Retina (tissue), 1 donor: ENCODE results near the gene THSD4.
"Not testable (repeated sequence)": the region's sequence is repeated elsewhere in the genome, so short reads cannot be mapped to it uniquely, and the experiment has no call there.

Experiments used
- DNase-seq: peaks from one replicate; pipeline ENCODE4 v3.0.0-alpha.2; 2016

THSD4 gene

GRCh38 chr15:71230303-71230702, 115.0 kb downstream of the THSD4 start:
- DNase-seq = no peak

- no peak for DNase-seq
Measured at GRCh38 chr15:71231758-71232157, 116.5 kb downstream of the THSD4 start.

- no peak for DNase-seq
Measured at GRCh38 chr15:71232411-71232810, 117.1 kb downstream of the THSD4 start.

- no peak for DNase-seq
Measured at GRCh38 chr15:71237456-71238188, 122.4 kb downstream of the THSD4 start.

GRCh38 chr15:71238926-71239325, 123.7 kb downstream of the THSD4 start:
- no peak for DNase-seq

- no peak for DNase-seq
Measured at GRCh38 chr15:71239592-71240364, 124.5 kb downstream of the THSD4 start.

- no peak for DNase-seq
Measured at GRCh38 chr15:71242292-71242691, 127.0 kb downstream of the THSD4 start.

- DNase-seq = no peak
Measured at GRCh38 chr15:71244250-71244649, 129.0 kb downstream of the THSD4 start.

GRCh38 chr15:71245588-71245987, 130.3 kb downstream of the THSD4 start:
- DNase-seq = no peak

GRCh38 chr15:71248386-71248785, 133.1 kb downstream of the THSD4 start:
- no peak for DNase-seq

- DNase-seq = no peak
Measured at GRCh38 chr15:71249986-71250385, 134.7 kb downstream of the THSD4 start.

- no peak for DNase-seq
Measured at GRCh38 chr15:71250936-71251583, 135.8 kb downstream of the THSD4 start.

GRCh38 chr15:71251584-71252043, 136.3 kb downstream of the THSD4 start:
- peak; percentile 44 for DNase-seq

GRCh38 chr15:71252044-71252739, 136.9 kb downstream of the THSD4 start:
- peak; percentile 26 for DNase-seq

GRCh38 chr15:71252740-71253047, 137.4 kb downstream of the THSD4 start:
- no peak for DNase-seq

GRCh38 chr15:71254491-71254890, 139.2 kb downstream of the THSD4 start:
- DNase-seq = no peak

GRCh38 chr15:71256934-71257664, 141.8 kb downstream of the THSD4 start:
- DNase-seq = no peak

GRCh38 chr15:71259866-71260265, 144.6 kb downstream of the THSD4 start:
- no peak for DNase-seq

GRCh38 chr15:71261418-71261817, 146.1 kb downstream of the THSD4 start:
- no peak for DNase-seq

GRCh38 chr15:71261909-71262308, 146.6 kb downstream of the THSD4 start:
- DNase-seq = no peak

- DNase-seq = no peak
Measured at GRCh38 chr15:71262599-71262998, 147.3 kb downstream of the THSD4 start.

- not testable (repeated sequence) for DNase-seq
Measured at GRCh38 chr15:71265606-71266005, 150.3 kb downstream of the THSD4 start.

- DNase-seq = no peak
Measured at GRCh38 chr15:71271327-71271726, 156.1 kb downstream of the THSD4 start.
